MM.1S (cell line): ENCODE results near the gene JAGN1.

Experiments
- DNase-seq: peaks from one replicate; pipeline ENCODE4 v3.0.0-alpha.2; 2015
- H2AFZ ChIP-seq: fragments of 300-600 bp; sonication (generic); 2 replicates; pipeline ENCODE4 v1.6.0; 2016; ENCODE audit warnings: antibody characterized with exemption, low read length
- H3F3A ChIP-seq: fragments of 300-600 bp; sonication (generic); 2 replicates; pipeline ENCODE4 v1.6.1; 2016; ENCODE audit warnings: mild to moderate bottlenecking, antibody characterized with exemption, low read length, moderate library complexity, mixed read lengths; ENCODE audit not compliant: insufficient read depth
- H3K27ac ChIP-seq: fragments of 300-600 bp; sonication (generic); 2 replicates; pipeline ENCODE4 v1.5.1; 2016; ENCODE audit warnings: mild to moderate bottlenecking, low read length
- H3K27me3 ChIP-seq: fragments of 300-600 bp; sonication (generic); replicated peaks from 2 replicates; pipeline ENCODE4 v1.6.0; 2016; ENCODE audit warnings: low read length; ENCODE audit not compliant: insufficient read depth
- H3K36me3 ChIP-seq: fragments of 300-600 bp; sonication (generic); replicated peaks from 2 replicates; pipeline ENCODE4 v1.6.1; 2016; ENCODE audit warnings: mild to moderate bottlenecking, low read length, mixed read lengths; ENCODE audit not compliant: insufficient read depth
- H3K4me1 ChIP-seq: fragments of 300-600 bp; sonication (generic); 2 replicates; pipeline ENCODE4 v1.6.1; 2016; ENCODE audit warnings: low read length, mixed read lengths
- H3K4me2 ChIP-seq: fragments of 300-600 bp; sonication (generic); 2 replicates; pipeline ENCODE4 v1.6.0; 2016; ENCODE audit warnings: low read depth, low read length
- H3K4me3 ChIP-seq: fragments of 300-600 bp; sonication (generic); 2 replicates; pipeline ENCODE4 v1.5.1; 2016; ENCODE audit warnings: low read length, mixed read lengths
- H3K79me2 ChIP-seq: fragments of 300-600 bp; sonication (generic); 2 replicates; pipeline ENCODE4 v1.6.1; 2016; ENCODE audit warnings: mixed run types, low read length, mixed read lengths
- H3K9ac ChIP-seq: fragments of 300-600 bp; sonication (generic); 2 replicates; pipeline ENCODE4 v1.6.1; 2016; ENCODE audit warnings: low read length, mixed read lengths
- H3K9me2 ChIP-seq: fragments of 300-600 bp; sonication (generic); replicated peaks from 2 replicates; pipeline ENCODE4 v1.6.1; 2016; ENCODE audit warnings: mild to moderate bottlenecking, low read length, mixed read lengths; ENCODE audit not compliant: insufficient read depth
- H3K9me3 ChIP-seq: fragments of 300-600 bp; sonication (generic); replicated peaks from 2 replicates; pipeline ENCODE4 v1.6.1; 2016; ENCODE audit warnings: mild to moderate bottlenecking, low read length, mixed read lengths; ENCODE audit not compliant: insufficient read depth
- H4K20me1 ChIP-seq: fragments of 300-600 bp; sonication (generic); 2 replicates; pipeline ENCODE4 v1.6.1; 2016; ENCODE audit warnings: mild to moderate bottlenecking, low read length, moderate library complexity, mixed read lengths; ENCODE audit not compliant: insufficient read depth
- CTCF ChIP-seq: fragments of 300-600 bp; sonication (generic); IDR thresholded peaks from 2 replicates; pipeline ENCODE4 v1.5.1; 2016; ENCODE audit warnings: antibody characterized with exemption, low read length, mixed read lengths
- EZH2 ChIP-seq: fragments of 300-600 bp; sonication (generic); optimal IDR thresholded peaks from 2 replicates; pipeline ENCODE3; 2017; ENCODE audit warnings: low read depth, mild to moderate bottlenecking, antibody characterized with exemption, low read length, mixed read lengths
- EZH2phosphoT487 ChIP-seq: fragments of 300-600 bp; sonication (generic); IDR thresholded peaks from 2 replicates; pipeline ENCODE4 v1.6.1; 2018; ENCODE audit warnings: antibody characterized with exemption, low read length

The JAGN1 gene

GRCh38 chr3:9909221-9910013 lies 19.0 kb downstream of the JAGN1 start:
- Histone ChIP-seq H3K9me2 (no peaks in the 10 kb centered on the region), H3K9ac (no peak overlapping the region), H3K9me3 (no peaks in the 10 kb centered on the region), H3K36me3 (no peaks in the 10 kb centered on the region), H3K27me3 (no peaks in the 10 kb centered on the region), H3K27ac (no peak overlapping the region), H4K20me1 (no peaks in the 10 kb centered on the region), H3K4me2 (no peak overlapping the region), H3F3A (no peaks in the 10 kb centered on the region), H3K4me3 (no peak overlapping the region), H3K79me2 (no peaks in the 10 kb centered on the region), H3K4me1 (no peaks in the 10 kb centered on the region), H2AFZ (no peak overlapping the region)
- TF ChIP-seq EZH2phosphoT487: no peak
- no peak for TF ChIP-seq CTCF
- TF ChIP-seq EZH2: no peak
- DNase-seq: no peak

- no peak overlapping the region for H3K4me2 ChIP-seq
- no peak overlapping the region for H3K9ac ChIP-seq
- no peak overlapping the region for H3K27ac ChIP-seq
- H3K4me3 ChIP-seq: no peak overlapping the region
- peaks cover 5% of the 10 kb centered on the region; the same call in 1 of the 2 replicates for H3K4me1 ChIP-seq
- no peaks in the 10 kb centered on the region for H4K20me1 ChIP-seq
- no peak for DNase-seq
- H3F3A ChIP-seq: no peaks in the 10 kb centered on the region
- H3K9me2 ChIP-seq: no peaks in the 10 kb centered on the region
- H3K79me2 ChIP-seq: no peaks in the 10 kb centered on the region
- no peaks in the 10 kb centered on the region for H3K36me3 ChIP-seq
- H3K27me3 ChIP-seq: no peaks in the 10 kb centered on the region
- H2AFZ ChIP-seq: no peak overlapping the region
- TF ChIP-seq EZH2phosphoT487 (no peak), EZH2 (no peak), CTCF (no peak)
- H3K9me3 ChIP-seq: no peaks in the 10 kb centered on the region
Observed at GRCh38 chr3:9911863-9912262, 21.5 kb downstream of the JAGN1 start.

- Histone ChIP-seq H3K4me1 (peaks cover 5% of the 10 kb centered on the region; the same call in 1 of the 2 replicates), H3K36me3 (no peaks in the 10 kb centered on the region), H2AFZ (no peak overlapping the region), H3K9ac (no peak overlapping the region), H3K27me3 (no peaks in the 10 kb centered on the region), H3K9me2 (no peaks in the 10 kb centered on the region), H4K20me1 (no peaks in the 10 kb centered on the region), H3F3A (no peaks in the 10 kb centered on the region), H3K27ac (no peak overlapping the region), H3K4me3 (no peak overlapping the region), H3K9me3 (no peaks in the 10 kb centered on the region), H3K4me2 (no peak overlapping the region), H3K79me2 (no peaks in the 10 kb centered on the region)
- no peak for TF ChIP-seq CTCF
- TF ChIP-seq EZH2phosphoT487: no peak
- no peak for TF ChIP-seq EZH2
- no peak for DNase-seq
Observed at GRCh38 chr3:9912294-9912935, 22.0 kb downstream of the JAGN1 start.
